ENCODE data around the gene BLCAP. TPM values are rescaled to one million over a fixed set of nuclear protein-coding genes. Genes with fewer than 3 reads are reported as not detected.

Gene BLCAP
- total RNA-seq, 1 experiment from 2014 or later, result 90.4 TPM

DNA sequence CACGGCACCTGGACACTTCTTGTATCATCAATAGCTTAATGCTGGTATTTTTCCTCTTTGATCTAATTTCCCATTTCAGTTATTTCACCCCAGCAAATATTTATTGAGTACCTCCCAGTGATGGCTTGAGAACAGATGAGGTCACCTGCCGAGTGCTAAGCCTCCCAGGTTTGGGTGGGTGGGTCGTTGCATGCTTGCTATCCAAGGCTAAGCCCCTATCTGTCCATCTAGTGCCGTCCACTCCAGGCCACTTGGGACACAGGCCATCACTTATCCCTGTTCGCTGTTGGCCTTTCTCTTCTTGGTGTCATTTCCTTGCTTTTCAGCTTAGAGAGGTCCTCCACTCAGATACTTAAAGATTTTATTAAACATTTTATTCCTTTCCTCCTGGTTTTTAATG is 17.4 kb downstream of the BLCAP start:
- Mint-ChIP-seq H3K4me3 (ENCODE audit: low read depth, unreplicated experiment) (no peak overlapping the region), H3K27ac (ENCODE audit: unreplicated experiment) (no peak overlapping the region), H3K9me3 (ENCODE audit: low read depth, unreplicated experiment) (no peaks in the 10 kb centered on the region), H3K36me3 (ENCODE audit: insufficient read depth, unreplicated experiment) (no peaks in the 10 kb centered on the region), H3K4me1 (ENCODE audit: low read depth, unreplicated experiment) (no peaks in the 10 kb centered on the region), H3K27me3 (ENCODE audit: unreplicated experiment) (no peaks in the 10 kb centered on the region)
- TF ChIP-seq, protein P1, sequence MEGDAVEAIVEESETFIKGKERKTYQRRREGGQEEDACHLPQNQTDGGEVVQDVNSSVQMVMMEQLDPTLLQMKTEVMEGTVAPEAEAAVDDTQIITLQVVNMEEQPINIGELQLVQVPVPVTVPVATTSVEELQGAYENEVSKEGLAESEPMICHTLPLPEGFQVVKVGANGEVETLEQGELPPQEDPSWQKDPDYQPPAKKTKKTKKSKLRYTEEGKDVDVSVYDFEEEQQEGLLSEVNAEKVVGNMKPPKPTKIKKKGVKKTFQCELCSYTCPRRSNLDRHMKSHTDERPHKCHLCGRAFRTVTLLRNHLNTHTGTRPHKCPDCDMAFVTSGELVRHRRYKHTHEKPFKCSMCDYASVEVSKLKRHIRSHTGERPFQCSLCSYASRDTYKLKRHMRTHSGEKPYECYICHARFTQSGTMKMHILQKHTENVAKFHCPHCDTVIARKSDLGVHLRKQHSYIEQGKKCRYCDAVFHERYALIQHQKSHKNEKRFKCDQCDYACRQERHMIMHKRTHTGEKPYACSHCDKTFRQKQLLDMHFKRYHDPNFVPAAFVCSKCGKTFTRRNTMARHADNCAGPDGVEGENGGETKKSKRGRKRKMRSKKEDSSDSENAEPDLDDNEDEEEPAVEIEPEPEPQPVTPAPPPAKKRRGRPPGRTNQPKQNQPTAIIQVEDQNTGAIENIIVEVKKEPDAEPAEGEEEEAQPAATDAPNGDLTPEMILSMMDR (IDR thresholded peaks at IDR 0.05; ENCODE audit: unreplicated experiment), result no peak
- CTCF ChIA-PET, result interaction anchor here (0.7 kb wide), 1 partner anchor 226 kb away, joined by 3 read pairs; no protein-coding TSS in a partner anchor
- no peak for DNase-seq
- intact Hi-C loops (cut with micrococcal nuclease; ENCODE audit: unreplicated experiment), result no loop called here
- BruUV-seq (replicated peaks), result no TSS peak

DNA sequence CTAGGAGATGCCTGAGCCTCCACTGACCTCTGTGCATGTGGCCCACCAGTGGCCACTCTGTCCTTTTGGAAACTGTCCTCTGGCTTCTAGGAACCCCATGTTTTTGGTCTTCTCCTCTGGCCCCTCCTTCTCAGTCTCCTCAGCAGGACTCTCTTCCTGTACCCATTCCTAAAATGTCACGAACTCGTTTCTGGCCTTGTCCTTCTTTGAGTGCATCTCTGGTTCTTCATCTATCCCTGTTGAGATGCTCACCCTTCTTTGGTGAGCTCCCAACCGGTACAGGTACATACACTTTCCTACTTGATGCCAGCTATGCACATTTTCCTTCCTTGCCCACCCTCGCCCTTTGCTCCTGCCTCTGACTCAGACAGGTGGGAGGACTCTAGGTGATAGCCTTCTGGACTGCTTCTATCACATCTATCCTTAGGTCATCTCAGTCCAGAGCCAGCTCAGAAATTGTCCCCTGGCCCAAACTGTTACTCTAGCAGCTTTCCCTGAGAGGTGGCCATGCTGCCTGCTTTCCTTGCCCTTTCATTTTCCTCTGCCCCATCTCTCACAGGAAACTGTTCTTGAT is 21.4 kb downstream of the BLCAP start:
- DNase-seq, result no peak
- BruUV-seq (replicated peaks), result no TSS peak
- CTCF ChIA-PET, result interaction anchor here (0.7 kb wide), 1 partner anchor 8 kb away, joined by 3 read pairs; no protein-coding TSS in a partner anchor
- no peaks in the 10 kb centered on the region for H3K27me3 Mint-ChIP-seq (ENCODE audit: unreplicated experiment)
- TF ChIP-seq, protein P1 (IDR thresholded peaks at IDR 0.05; ENCODE audit: unreplicated experiment), result no peak
- H3K9me3 Mint-ChIP-seq (ENCODE audit: low read depth, unreplicated experiment), result no peaks in the 10 kb centered on the region
- no peak overlapping the region for H3K27ac Mint-ChIP-seq (ENCODE audit: unreplicated experiment)
- intact Hi-C loops (cut with micrococcal nuclease; ENCODE audit: unreplicated experiment), result no loop called here
- H3K4me1 Mint-ChIP-seq (ENCODE audit: low read depth, unreplicated experiment), result no peaks in the 10 kb centered on the region
- no peak overlapping the region for H3K4me3 Mint-ChIP-seq (ENCODE audit: low read depth, unreplicated experiment)
- H3K36me3 Mint-ChIP-seq (ENCODE audit: insufficient read depth, unreplicated experiment), result no peaks in the 10 kb centered on the region

DNA sequence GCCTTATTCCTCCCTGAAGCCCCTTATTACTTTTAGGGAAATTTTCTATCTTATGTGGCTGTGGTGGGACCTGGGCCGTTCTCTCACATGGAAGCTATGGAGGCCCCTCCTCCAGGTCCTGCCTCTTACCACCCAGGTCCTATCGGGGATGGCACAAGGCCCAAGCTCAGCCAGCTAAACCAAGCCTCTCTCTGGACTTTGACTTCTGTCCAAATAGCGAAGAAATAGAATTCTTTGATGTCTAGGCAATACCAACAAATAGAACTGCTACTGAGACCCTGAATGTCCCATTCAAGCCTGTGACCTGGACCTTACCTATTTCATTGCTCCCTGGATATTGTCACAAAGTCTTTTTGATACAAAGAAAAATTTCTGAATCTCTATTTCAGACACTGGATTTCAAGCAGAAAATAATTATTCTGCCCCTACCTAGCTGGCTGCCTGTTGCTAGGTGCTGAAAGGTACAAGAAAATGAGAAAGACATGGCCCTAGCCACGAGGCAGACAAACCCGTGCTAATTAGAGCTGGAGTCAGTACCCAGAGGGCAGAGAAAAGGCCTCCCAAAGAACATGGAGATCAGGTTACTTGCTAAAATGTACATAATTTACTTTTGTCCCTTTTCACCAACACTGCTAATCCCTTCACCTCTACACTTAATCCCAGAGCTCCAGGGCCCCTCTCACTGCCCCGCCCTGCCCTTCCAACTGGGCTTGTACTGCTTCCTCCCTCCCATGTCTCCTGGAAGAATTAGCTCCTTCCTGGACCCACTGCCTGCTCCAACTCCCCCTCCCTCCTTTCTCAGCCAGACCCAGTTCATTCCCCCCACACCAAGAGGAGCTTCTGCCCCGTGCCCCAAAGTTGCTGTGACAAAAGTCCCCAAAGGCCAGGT is 22.2 kb downstream of the BLCAP start:
- TF ChIP-seq, protein P1 (IDR thresholded peaks at IDR 0.05; ENCODE audit: unreplicated experiment), result no peak
- Mint-ChIP-seq H3K27me3 (ENCODE audit: unreplicated experiment) (no peaks in the 10 kb centered on the region), H3K4me1 (ENCODE audit: low read depth, unreplicated experiment) (no peaks in the 10 kb centered on the region), H3K9me3 (ENCODE audit: low read depth, unreplicated experiment) (no peaks in the 10 kb centered on the region), H3K27ac (ENCODE audit: unreplicated experiment) (no peak overlapping the region), H3K36me3 (ENCODE audit: insufficient read depth, unreplicated experiment) (no peaks in the 10 kb centered on the region), H3K4me3 (ENCODE audit: low read depth, unreplicated experiment) (no peak overlapping the region)
- intact Hi-C loops (cut with micrococcal nuclease; ENCODE audit: unreplicated experiment), result no loop called here
- DNase-seq, result no peak
- BruUV-seq (replicated peaks), result no TSS peak
- CTCF ChIA-PET, result interaction anchor here (0.5 to 0.6 kb wide), 2 partner anchors 26 to 251 kb away, joined by 3 read pairs; no protein-coding TSS in a partner anchor

DNA sequence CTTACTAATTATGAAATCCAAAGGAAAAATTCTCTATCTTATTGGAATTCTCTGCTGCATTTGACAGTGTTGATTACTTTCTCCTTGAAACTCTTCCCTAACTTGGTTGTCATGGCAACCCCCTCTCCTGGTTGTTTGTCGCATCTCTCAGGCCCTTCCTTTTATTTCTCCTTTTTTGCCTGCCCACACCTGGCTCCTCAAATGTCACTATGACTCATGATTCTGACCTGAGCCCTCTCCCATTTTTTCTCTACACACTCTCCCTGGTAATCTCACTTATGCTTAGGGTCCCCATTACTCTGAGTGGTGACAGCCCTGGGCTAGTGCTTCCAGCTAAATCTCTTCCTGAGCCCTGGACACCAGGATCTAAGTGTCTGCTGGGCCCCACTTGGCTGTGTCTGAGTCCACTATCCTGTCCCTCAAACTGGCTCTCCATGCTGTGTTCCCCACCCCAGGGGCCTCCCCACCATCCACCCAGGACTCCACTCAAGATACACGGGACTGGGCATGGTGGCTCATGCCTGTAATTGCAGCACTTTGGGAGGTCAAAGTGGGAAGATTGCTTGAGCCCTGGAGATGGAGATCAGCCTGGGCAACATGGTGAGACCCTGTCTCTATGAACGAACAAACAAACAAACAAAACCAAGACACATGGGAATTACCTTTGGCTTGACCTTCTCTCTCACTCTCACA is 23.1 kb downstream of the BLCAP start:
- intact Hi-C loops (cut with micrococcal nuclease; ENCODE audit: unreplicated experiment), result no loop called here
- Mint-ChIP-seq H3K4me3 (ENCODE audit: low read depth, unreplicated experiment) (no peak overlapping the region), H3K4me1 (ENCODE audit: low read depth, unreplicated experiment) (no peaks in the 10 kb centered on the region), H3K36me3 (ENCODE audit: insufficient read depth, unreplicated experiment) (no peaks in the 10 kb centered on the region), H3K27ac (ENCODE audit: unreplicated experiment) (no peak overlapping the region), H3K9me3 (ENCODE audit: low read depth, unreplicated experiment) (no peaks in the 10 kb centered on the region), H3K27me3 (ENCODE audit: unreplicated experiment) (no peaks in the 10 kb centered on the region)
- no TSS peak for BruUV-seq (replicated peaks)
- CTCF ChIA-PET, result interaction anchor here (0.6 kb wide), 1 partner anchor 25 kb away, joined by 3 read pairs; no protein-coding TSS in a partner anchor
- no peak for DNase-seq
- TF ChIP-seq, protein P1 (IDR thresholded peaks at IDR 0.05; ENCODE audit: unreplicated experiment), result no peak

All from Calu3 (cell line).